Panc1 (cell line): ENCODE data around the gene RFX2. TPM values are rescaled to one million over a fixed set of nuclear protein-coding genes. Genes with fewer than 3 reads are reported as not detected.
"Not testable (repeated sequence)": the region's sequence is repeated elsewhere in the genome, so short reads cannot be mapped to it uniquely, and the experiment has no call there.

Source experiments
- ATAC-seq: fragments of 200-7000 bp; cut with Tn5 transposase; 2 replicates; pipeline ENCODE4 v1.9.1; 2020; ENCODE audit warnings: mild to moderate bottlenecking, moderate library complexity
- BruUV-seq: library from RNA; stranded (reverse); fragments of 400-500 nt; replicated peaks from 2 replicates; lab custom pipeline; 2021; lab: Mats Ljungman, UMichigan
- CTCF ChIA-PET: fragments of 300-600 bp; sonication (Branson Sonifier 250); formaldehyde crosslinking; loops from one replicate; lab custom pipeline; 2022; ENCODE audit warnings: antibody characterized with exemption; lab: Charles Lee
- POLR2A ChIA-PET: fragments of 300-600 bp; sonication (Branson Sonifier 250); formaldehyde crosslinking; loops from one replicate; lab custom pipeline; 2022; ENCODE audit warnings: antibody characterized with exemption; lab: Charles Lee
- DNase-seq: peaks from one replicate; pipeline ENCODE4 v3.0.0-alpha.2; 2010; ENCODE audit warnings: low read depth, low spot score
- H3K27ac ChIP-seq: 2 replicates; pipeline ENCODE4 v1.5.1; 2011; ENCODE audit warnings: mild to moderate bottlenecking, low read length, inconsistent platforms
- H3K27me3 ChIP-seq: fragments of 200-500 bp; sonication (Bioruptor generic); 2 replicates; pipeline ENCODE4 v1.6.0; 2014; ENCODE audit warnings: low read length, inconsistent platforms; ENCODE audit not compliant: control insufficient read depth, insufficient read depth
- H3K36me3 ChIP-seq: fragments of 200-500 bp; sonication (Bioruptor generic); 2 replicates; pipeline ENCODE4 v1.5.1; 2014; ENCODE audit warnings: inconsistent platforms, mild to moderate bottlenecking, low read length, moderate library complexity; ENCODE audit not compliant: control insufficient read depth, insufficient read depth
- H3K4me1 ChIP-seq: 2 replicates; pipeline ENCODE4 v1.5.1; 2011; ENCODE audit warnings: inconsistent platforms, mild to moderate bottlenecking, low read length, moderate library complexity; ENCODE audit not compliant: control insufficient read depth, insufficient read depth
- H3K4me3 ChIP-seq, 2 experiments: 2 replicates each; pipeline ENCODE4 v1.5.1; 2011 to 2012; ENCODE audit warnings: low read depth in 2 of 2, low read length in 2 of 2, mild to moderate bottlenecking in 2 of 2, inconsistent platforms in 1 of 2, moderate library complexity in 1 of 2
- H3K9me3 ChIP-seq: fragments of 200-500 bp; sonication (Bioruptor generic); 2 replicates; pipeline ENCODE4 v1.5.1; 2014; ENCODE audit warnings: low read depth, mild to moderate bottlenecking, inconsistent platforms, low read length, moderate library complexity; ENCODE audit not compliant: control insufficient read depth, insufficient read depth
- SIN3A ChIP-seq: IDR thresholded peaks from 2 replicates; pipeline ENCODE4 v1.6.1; 2012; ENCODE audit warnings: low read depth, mild to moderate bottlenecking, low read length, moderate library complexity, borderline replicate concordance; ENCODE audit not compliant: insufficient read depth
- TCF7L2 ChIP-seq: IDR thresholded peaks from 2 replicates; pipeline ENCODE4 v1.6.1; 2011; ENCODE audit warnings: mild to moderate bottlenecking, low read depth, low read length, inconsistent platforms
- in situ Hi-C: cut with HindIII; loops from 2 replicates; pipeline ENCODE4 v1.10.0; 2016; ENCODE audit warnings: low sequenced_read_pairs, low pct_unique_long_range_greater_than_20kb
- intact Hi-C: fragments of 100-400 bp; cut with micrococcal nuclease; formaldehyde crosslinking; loops from one replicate; pipeline ENCODE4 v1.10.0; 2022; ENCODE audit not compliant: unreplicated experiment
- total RNA-seq: library from RNA; stranded (reverse); gene quantifications from one replicate; pipeline ENCODE4 v1.2.1, GENCODE V29; 2021; ENCODE audit not compliant: unreplicated experiment
- TF ChIP-seq, protein P1 (sequence below), 2 experiments: IDR thresholded peaks; 2 replicates each; pipeline ENCODE4 v1.6.1; 2011 to 2012; ENCODE audit warnings: low read depth in 2 of 2, control low read depth in 1 of 2, low read length in 1 of 2, mild to moderate bottlenecking in 1 of 2, moderate library complexity in 1 of 2; ENCODE audit not compliant: insufficient read depth in 1 of 2
- TF ChIP-seq, protein P2 (sequence below): fragments of 450-650 bp; IDR thresholded peaks from 2 replicates; pipeline ENCODE4 v1.5.1; 2017; ENCODE audit warnings: mild to moderate bottlenecking

RFX2 gene
- total RNA-seq, 1 experiment from 2014 or later = 8.0 TPM

DNA sequence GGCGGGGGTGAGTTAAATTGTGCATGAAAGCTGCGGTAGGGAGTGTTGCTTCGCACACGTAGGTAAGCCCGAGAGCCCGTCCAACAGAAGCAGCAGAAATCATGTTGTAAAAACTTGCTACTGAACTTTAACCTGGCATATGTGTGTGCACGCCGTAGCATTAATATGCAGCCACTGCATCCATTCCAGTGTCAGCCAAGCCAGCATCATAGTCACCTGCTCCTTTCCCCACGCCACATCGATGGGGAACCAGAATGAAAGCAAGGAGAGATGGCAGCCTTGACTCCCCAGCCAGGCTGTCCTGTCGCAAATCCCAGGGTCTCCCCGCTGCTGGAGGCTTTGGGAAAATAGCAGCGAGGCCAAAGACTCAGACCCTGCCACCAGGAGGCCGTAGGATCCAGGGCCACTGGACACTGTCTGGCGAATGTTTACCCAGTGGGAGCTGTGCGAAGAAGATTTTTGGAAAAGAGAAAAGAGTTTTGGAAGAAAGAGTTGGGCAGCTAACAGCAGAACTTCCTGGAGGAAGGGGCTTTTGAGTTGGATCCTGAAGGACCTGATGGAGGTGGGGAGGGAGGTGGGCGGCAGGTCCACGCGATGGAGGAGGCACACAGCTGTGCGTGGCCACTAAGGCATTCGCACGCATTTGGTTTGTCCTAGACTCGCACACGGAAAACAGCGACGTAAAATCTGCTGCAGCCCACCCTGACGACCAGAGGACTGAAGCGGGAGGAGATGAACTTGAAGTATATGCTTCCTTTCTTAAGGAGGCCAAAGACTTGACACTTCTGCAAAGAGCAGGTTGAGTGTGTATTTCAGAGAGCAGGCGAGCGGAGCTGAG is 83.7 kb downstream of the RFX2 start:
- DNase-seq = no peak
- no TSS peak for BruUV-seq
- POLR2A ChIA-PET = no interaction called here
- in situ Hi-C loops = no loop called here
- no peak overlapping the region for H3K4me3 ChIP-seq
- CTCF ChIA-PET = interaction anchor here (0.7 kb wide), 1 partner anchor 65 kb away, joined by 3 read pairs; no protein-coding TSS in a partner anchor
- no peaks in the 10 kb centered on the region for H3K27me3 ChIP-seq
- no peak for ATAC-seq
- H3K27ac ChIP-seq = no peak overlapping the region
- H3K4me1 ChIP-seq = no peaks in the 10 kb centered on the region
- intact Hi-C loops = no loop called here
- TF ChIP-seq, protein P1, sequence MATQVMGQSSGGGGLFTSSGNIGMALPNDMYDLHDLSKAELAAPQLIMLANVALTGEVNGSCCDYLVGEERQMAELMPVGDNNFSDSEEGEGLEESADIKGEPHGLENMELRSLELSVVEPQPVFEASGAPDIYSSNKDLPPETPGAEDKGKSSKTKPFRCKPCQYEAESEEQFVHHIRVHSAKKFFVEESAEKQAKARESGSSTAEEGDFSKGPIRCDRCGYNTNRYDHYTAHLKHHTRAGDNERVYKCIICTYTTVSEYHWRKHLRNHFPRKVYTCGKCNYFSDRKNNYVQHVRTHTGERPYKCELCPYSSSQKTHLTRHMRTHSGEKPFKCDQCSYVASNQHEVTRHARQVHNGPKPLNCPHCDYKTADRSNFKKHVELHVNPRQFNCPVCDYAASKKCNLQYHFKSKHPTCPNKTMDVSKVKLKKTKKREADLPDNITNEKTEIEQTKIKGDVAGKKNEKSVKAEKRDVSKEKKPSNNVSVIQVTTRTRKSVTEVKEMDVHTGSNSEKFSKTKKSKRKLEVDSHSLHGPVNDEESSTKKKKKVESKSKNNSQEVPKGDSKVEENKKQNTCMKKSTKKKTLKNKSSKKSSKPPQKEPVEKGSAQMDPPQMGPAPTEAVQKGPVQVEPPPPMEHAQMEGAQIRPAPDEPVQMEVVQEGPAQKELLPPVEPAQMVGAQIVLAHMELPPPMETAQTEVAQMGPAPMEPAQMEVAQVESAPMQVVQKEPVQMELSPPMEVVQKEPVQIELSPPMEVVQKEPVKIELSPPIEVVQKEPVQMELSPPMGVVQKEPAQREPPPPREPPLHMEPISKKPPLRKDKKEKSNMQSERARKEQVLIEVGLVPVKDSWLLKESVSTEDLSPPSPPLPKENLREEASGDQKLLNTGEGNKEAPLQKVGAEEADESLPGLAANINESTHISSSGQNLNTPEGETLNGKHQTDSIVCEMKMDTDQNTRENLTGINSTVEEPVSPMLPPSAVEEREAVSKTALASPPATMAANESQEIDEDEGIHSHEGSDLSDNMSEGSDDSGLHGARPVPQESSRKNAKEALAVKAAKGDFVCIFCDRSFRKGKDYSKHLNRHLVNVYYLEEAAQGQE (IDR thresholded peaks at IDR 0.05; ENCODE audit: insufficient read depth in 1 of 2, low read depth in 2 of 2, low read length in 1 of 2) = no peak
- TF ChIP-seq SIN3A (no peak), TCF7L2 (no peak)
- TF ChIP-seq, protein P2, sequence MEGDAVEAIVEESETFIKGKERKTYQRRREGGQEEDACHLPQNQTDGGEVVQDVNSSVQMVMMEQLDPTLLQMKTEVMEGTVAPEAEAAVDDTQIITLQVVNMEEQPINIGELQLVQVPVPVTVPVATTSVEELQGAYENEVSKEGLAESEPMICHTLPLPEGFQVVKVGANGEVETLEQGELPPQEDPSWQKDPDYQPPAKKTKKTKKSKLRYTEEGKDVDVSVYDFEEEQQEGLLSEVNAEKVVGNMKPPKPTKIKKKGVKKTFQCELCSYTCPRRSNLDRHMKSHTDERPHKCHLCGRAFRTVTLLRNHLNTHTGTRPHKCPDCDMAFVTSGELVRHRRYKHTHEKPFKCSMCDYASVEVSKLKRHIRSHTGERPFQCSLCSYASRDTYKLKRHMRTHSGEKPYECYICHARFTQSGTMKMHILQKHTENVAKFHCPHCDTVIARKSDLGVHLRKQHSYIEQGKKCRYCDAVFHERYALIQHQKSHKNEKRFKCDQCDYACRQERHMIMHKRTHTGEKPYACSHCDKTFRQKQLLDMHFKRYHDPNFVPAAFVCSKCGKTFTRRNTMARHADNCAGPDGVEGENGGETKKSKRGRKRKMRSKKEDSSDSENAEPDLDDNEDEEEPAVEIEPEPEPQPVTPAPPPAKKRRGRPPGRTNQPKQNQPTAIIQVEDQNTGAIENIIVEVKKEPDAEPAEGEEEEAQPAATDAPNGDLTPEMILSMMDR = no peak
- no peaks in the 10 kb centered on the region for H3K9me3 ChIP-seq
- H3K36me3 ChIP-seq = no peaks in the 10 kb centered on the region

DNA sequence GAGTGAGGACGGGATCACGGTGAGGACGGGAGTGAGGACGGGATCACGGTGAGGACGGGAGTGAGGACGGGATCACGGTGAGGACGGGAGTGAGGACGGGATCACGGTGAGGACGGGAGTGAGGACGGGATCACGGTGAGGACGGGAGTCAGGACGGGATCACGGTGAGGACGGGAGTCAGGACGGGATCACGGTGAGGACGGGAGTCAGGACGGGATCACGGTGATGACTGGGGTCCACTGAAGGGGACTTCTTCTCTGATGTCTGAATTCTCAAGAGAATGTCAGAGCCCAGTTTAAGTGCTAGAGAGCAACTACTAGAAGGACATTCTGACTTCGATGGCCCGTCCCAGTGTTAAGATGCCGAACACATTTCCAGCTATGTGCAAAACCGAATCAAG is 85.5 kb downstream of the RFX2 start:
- H3K9me3 ChIP-seq, CTCF ChIA-PET, BruUV-seq, ATAC-seq, intact Hi-C loops, H3K36me3 ChIP-seq, DNase-seq, H3K27ac ChIP-seq, in situ Hi-C loops, H3K4me1 ChIP-seq, H3K4me3 ChIP-seq, H3K27me3 ChIP-seq: not testable (repeated sequence)
- POLR2A ChIA-PET = interaction anchor here (0.7 kb wide), 1 partner anchor 18 kb away, joined by 3 read pairs; no protein-coding TSS in a partner anchor

- in situ Hi-C loops = no loop called here
- no TSS peak for BruUV-seq
- ChIA-PET CTCF (interaction anchor here (0.7 kb wide), 1 partner anchor 35 kb away, joined by 3 read pairs; no protein-coding TSS in a partner anchor), POLR2A (no interaction called here)
- DNase-seq = no peak
- Histone ChIP-seq H3K9me3 (no peaks in the 10 kb centered on the region), H3K4me3 (no peak overlapping the region), H3K4me1 (no peaks in the 10 kb centered on the region), H3K27me3 (no peaks in the 10 kb centered on the region), H3K36me3 (no peaks in the 10 kb centered on the region), H3K27ac (no peak overlapping the region)
- ATAC-seq = no peak
- intact Hi-C loops = loop anchor here (2.0 kb wide), 1 partner anchor 35 kb away; no protein-coding TSS in a partner anchor
- no peak for TF ChIP-seq TCF7L2
Measured at GRCh38 chr19:6023936-6024335, 86.4 kb downstream of the RFX2 start.
